ENCODE data around the gene RGS7.
A peak's percentile ranks its signal among the peaks of the same experiment; 100 is the strongest.
"Not testable (repeated sequence)": the region's sequence is repeated elsewhere in the genome, so short reads cannot be mapped to it uniquely, and the experiment has no call there.

RGS7 gene

GRCh38 chr1:240882656-240883308 is 474.2 kb downstream of the RGS7 start:
- H4K8ac ChIP-seq (ENCODE audit: low read depth, low read length); H3K79me1 ChIP-seq (ENCODE audit: low read length); H3K56ac ChIP-seq (ENCODE audit: low read length); H3K27ac ChIP-seq (ENCODE audit: low read depth, low read length); H3K27me3 ChIP-seq (ENCODE audit: insufficient read depth, low read length, poor library complexity); H2AK5ac ChIP-seq (ENCODE audit: low read length); H3K36me3 ChIP-seq (ENCODE audit: control insufficient read depth, insufficient read depth, low read length); H3K9ac ChIP-seq (ENCODE audit: low read length); H3K4me2 ChIP-seq (ENCODE audit: low read length); DNase-seq; H3K18ac ChIP-seq (ENCODE audit: low read length); H3K23ac ChIP-seq (ENCODE audit: low read length); H2BK5ac ChIP-seq (ENCODE audit: low read length); H2BK120ac ChIP-seq (ENCODE audit: low read depth, low read length); H3K4ac ChIP-seq (ENCODE audit: low read depth, low read length); H3K4me1 ChIP-seq (ENCODE audit: control insufficient read depth, low read depth, low read length); H3K4me3 ChIP-seq (ENCODE audit: low read length); H3K79me2 ChIP-seq (ENCODE audit: control insufficient read depth, insufficient read depth, low read length); H2BK15ac ChIP-seq (replicated peaks; ENCODE audit: low read depth); H4K5ac ChIP-seq (ENCODE audit: low read length): not testable (repeated sequence)
- WGBS (ENCODE audit: extremely low coverage, insufficient coverage, low lambda C conversion rate), result no CpG with 5 or more reads among the region's 6 CpGs

- no CpG with 5 or more reads among the region's 1 CpG for WGBS (ENCODE audit: extremely low coverage, insufficient coverage, low lambda C conversion rate)
- no peak overlapping the region for H2BK120ac ChIP-seq (ENCODE audit: low read depth, low read length)
- H3K27me3 ChIP-seq (ENCODE audit: insufficient read depth, low read length, poor library complexity), result no peaks in the 10 kb centered on the region
- no peak overlapping the region for H4K5ac ChIP-seq (ENCODE audit: low read length)
- no peak overlapping the region for H3K4me2 ChIP-seq (ENCODE audit: low read length)
- no peak overlapping the region for H3K23ac ChIP-seq (ENCODE audit: low read length)
- no peak overlapping the region for H3K27ac ChIP-seq (ENCODE audit: low read depth, low read length)
- H2AK5ac ChIP-seq (ENCODE audit: low read length), result no peak overlapping the region
- H2BK5ac ChIP-seq (ENCODE audit: low read length), result no peak overlapping the region
- H3K4ac ChIP-seq (ENCODE audit: low read depth, low read length), result no peak overlapping the region
- H3K79me2 ChIP-seq (ENCODE audit: control insufficient read depth, insufficient read depth, low read length), result no peaks in the 10 kb centered on the region
- no peak overlapping the region for H3K56ac ChIP-seq (ENCODE audit: low read length)
- H3K4me3 ChIP-seq (ENCODE audit: low read length), result no peak overlapping the region
- H3K18ac ChIP-seq (ENCODE audit: low read length), result no peak overlapping the region
- no peaks in the 10 kb centered on the region for H3K4me1 ChIP-seq (ENCODE audit: control insufficient read depth, low read depth, low read length)
- no peak overlapping the region for H2BK15ac ChIP-seq (replicated peaks; ENCODE audit: low read depth)
- H3K79me1 ChIP-seq (ENCODE audit: low read length), result no peaks in the 10 kb centered on the region
- no peak for DNase-seq
- H4K8ac ChIP-seq (ENCODE audit: low read depth, low read length), result no peak overlapping the region
- no peaks in the 10 kb centered on the region for H3K36me3 ChIP-seq (ENCODE audit: control insufficient read depth, insufficient read depth, low read length)
- no peak overlapping the region for H3K9ac ChIP-seq (ENCODE audit: low read length)
These were observed 478.4 kb downstream of the RGS7 start for GRCh38 chr1:240878631-240879030.

GRCh38 chr1:240877605-240878004 is 479.4 kb downstream of the RGS7 start:
- no peak overlapping the region for H3K18ac ChIP-seq (ENCODE audit: low read length)
- H2AK5ac ChIP-seq (ENCODE audit: low read length), result no peak overlapping the region
- no peaks in the 10 kb centered on the region for H3K4me1 ChIP-seq (ENCODE audit: control insufficient read depth, low read depth, low read length)
- H3K79me1 ChIP-seq (ENCODE audit: low read length), result no peaks in the 10 kb centered on the region
- no CpG with 5 or more reads among the region's 1 CpG for WGBS (ENCODE audit: extremely low coverage, insufficient coverage, low lambda C conversion rate)
- H4K8ac ChIP-seq (ENCODE audit: low read depth, low read length), result no peak overlapping the region
- no peak overlapping the region for H2BK5ac ChIP-seq (ENCODE audit: low read length)
- H4K5ac ChIP-seq (ENCODE audit: low read length), result no peak overlapping the region
- no peak overlapping the region for H3K4me2 ChIP-seq (ENCODE audit: low read length)
- no peak overlapping the region for H3K23ac ChIP-seq (ENCODE audit: low read length)
- no peak overlapping the region for H3K4me3 ChIP-seq (ENCODE audit: low read length)
- no peak overlapping the region for H3K9ac ChIP-seq (ENCODE audit: low read length)
- H2BK120ac ChIP-seq (ENCODE audit: low read depth, low read length), result no peak overlapping the region
- no peak overlapping the region for H3K56ac ChIP-seq (ENCODE audit: low read length)
- no peak overlapping the region for H3K27ac ChIP-seq (ENCODE audit: low read depth, low read length)
- H3K27me3 ChIP-seq (ENCODE audit: insufficient read depth, low read length, poor library complexity), result no peaks in the 10 kb centered on the region
- no peaks in the 10 kb centered on the region for H3K36me3 ChIP-seq (ENCODE audit: control insufficient read depth, insufficient read depth, low read length)
- no peak overlapping the region for H3K4ac ChIP-seq (ENCODE audit: low read depth, low read length)
- no peaks in the 10 kb centered on the region for H3K79me2 ChIP-seq (ENCODE audit: control insufficient read depth, insufficient read depth, low read length)
- no peak overlapping the region for H2BK15ac ChIP-seq (replicated peaks; ENCODE audit: low read depth)
- DNase-seq, result no peak

GRCh38 chr1:240876071-240876470 is 480.9 kb downstream of the RGS7 start:
- Histone ChIP-seq H2BK5ac (ENCODE audit: low read length) (no peak overlapping the region), H4K5ac (ENCODE audit: low read length) (no peak overlapping the region), H3K56ac (ENCODE audit: low read length) (no peak overlapping the region), H3K27me3 (ENCODE audit: insufficient read depth, low read length, poor library complexity) (no peaks in the 10 kb centered on the region), H2BK15ac (replicated peaks; ENCODE audit: low read depth) (no peak overlapping the region), H3K9ac (ENCODE audit: low read length) (no peak overlapping the region), H3K4me1 (ENCODE audit: control insufficient read depth, low read depth, low read length) (no peaks in the 10 kb centered on the region), H3K18ac (ENCODE audit: low read length) (no peak overlapping the region), H3K4me2 (ENCODE audit: low read length) (no peak overlapping the region), H3K79me1 (ENCODE audit: low read length) (no peaks in the 10 kb centered on the region), H2BK120ac (ENCODE audit: low read depth, low read length) (no peak overlapping the region), H3K4ac (ENCODE audit: low read depth, low read length) (no peak overlapping the region), H3K36me3 (ENCODE audit: control insufficient read depth, insufficient read depth, low read length) (no peaks in the 10 kb centered on the region), H3K79me2 (ENCODE audit: control insufficient read depth, insufficient read depth, low read length) (no peaks in the 10 kb centered on the region), H3K27ac (ENCODE audit: low read depth, low read length) (no peak overlapping the region), H4K8ac (ENCODE audit: low read depth, low read length) (no peak overlapping the region), H3K23ac (ENCODE audit: low read length) (no peak overlapping the region), H2AK5ac (ENCODE audit: low read length) (no peak overlapping the region), H3K4me3 (ENCODE audit: low read length) (no peak overlapping the region)
- no CpG with 5 or more reads among the region's 4 CpGs for WGBS (ENCODE audit: extremely low coverage, insufficient coverage, low lambda C conversion rate)
- DNase-seq, result peak; percentile 59

GRCh38 chr1:240869071-240869470 is 487.9 kb downstream of the RGS7 start:
- WGBS (ENCODE audit: extremely low coverage, insufficient coverage, low lambda C conversion rate), result no CpG with 5 or more reads among the region's 3 CpGs
- Histone ChIP-seq H3K79me1 (ENCODE audit: low read length) (no peaks in the 10 kb centered on the region), H3K18ac (ENCODE audit: low read length) (no peak overlapping the region), H3K4ac (ENCODE audit: low read depth, low read length) (no peak overlapping the region), H3K56ac (ENCODE audit: low read length) (no peak overlapping the region), H3K27ac (ENCODE audit: low read depth, low read length) (no peak overlapping the region), H3K27me3 (ENCODE audit: insufficient read depth, low read length, poor library complexity) (no peaks in the 10 kb centered on the region), H2AK5ac (ENCODE audit: low read length) (no peak overlapping the region), H3K36me3 (ENCODE audit: control insufficient read depth, insufficient read depth, low read length) (no peaks in the 10 kb centered on the region), H3K9ac (ENCODE audit: low read length) (no peak overlapping the region), H2BK120ac (ENCODE audit: low read depth, low read length) (no peak overlapping the region), H4K5ac (ENCODE audit: low read length) (no peak overlapping the region), H3K4me1 (ENCODE audit: control insufficient read depth, low read depth, low read length) (no peaks in the 10 kb centered on the region), H3K4me2 (ENCODE audit: low read length) (no peak overlapping the region), H3K4me3 (ENCODE audit: low read length) (no peak overlapping the region), H3K23ac (ENCODE audit: low read length) (no peak overlapping the region), H4K8ac (ENCODE audit: low read depth, low read length) (no peak overlapping the region), H2BK5ac (ENCODE audit: low read length) (no peak overlapping the region), H3K79me2 (ENCODE audit: control insufficient read depth, insufficient read depth, low read length) (no peaks in the 10 kb centered on the region), H2BK15ac (replicated peaks; ENCODE audit: low read depth) (no peak overlapping the region)
- no peak for DNase-seq

- Histone ChIP-seq H2BK5ac (ENCODE audit: low read length) (no peak overlapping the region), H3K79me1 (ENCODE audit: low read length) (no peaks in the 10 kb centered on the region), H3K56ac (ENCODE audit: low read length) (no peak overlapping the region), H3K4me3 (ENCODE audit: low read length) (no peak overlapping the region), H3K4me1 (ENCODE audit: control insufficient read depth, low read depth, low read length) (no peaks in the 10 kb centered on the region), H3K23ac (ENCODE audit: low read length) (no peak overlapping the region), H2AK5ac (ENCODE audit: low read length) (no peak overlapping the region), H2BK15ac (replicated peaks; ENCODE audit: low read depth) (no peak overlapping the region), H4K8ac (ENCODE audit: low read depth, low read length) (no peak overlapping the region), H3K79me2 (ENCODE audit: control insufficient read depth, insufficient read depth, low read length) (no peaks in the 10 kb centered on the region), H3K27ac (ENCODE audit: low read depth, low read length) (no peak overlapping the region), H3K36me3 (ENCODE audit: control insufficient read depth, insufficient read depth, low read length) (no peaks in the 10 kb centered on the region), H3K9ac (ENCODE audit: low read length) (no peak overlapping the region), H3K18ac (ENCODE audit: low read length) (no peak overlapping the region), H3K4ac (ENCODE audit: low read depth, low read length) (no peak overlapping the region), H2BK120ac (ENCODE audit: low read depth, low read length) (no peak overlapping the region), H3K4me2 (ENCODE audit: low read length) (no peak overlapping the region), H4K5ac (ENCODE audit: low read length) (no peak overlapping the region), H3K27me3 (ENCODE audit: insufficient read depth, low read length, poor library complexity) (no peaks in the 10 kb centered on the region)
- WGBS (ENCODE audit: extremely low coverage, insufficient coverage, low lambda C conversion rate), result no CpG with 5 or more reads among the region's 2 CpGs
- DNase-seq, result no peak
These were observed 490.3 kb downstream of the RGS7 start for GRCh38 chr1:240866724-240867123.
